ENCODE measurements around the gene SKA3.
"Not testable (repeated sequence)": the region's sequence is repeated elsewhere in the genome, so short reads cannot be mapped to it uniquely, and the experiment has no call there.

Gene SKA3

GRCh38 chr13:21149568-21149967 is 26.8 kb downstream of the SKA3 start:
- TF ChIP-seq CTCF (IDR thresholded peaks at IDR 0.05; ENCODE audit: control insufficient read depth, extremely low read depth, insufficient read depth): no peak
- no peak overlapping the region for H3K4me3 ChIP-seq (ENCODE audit: low read depth, low read length)
- no peak for DNase-seq (ENCODE audit: low read depth)

GRCh38 chr13:21148557-21149258 is 27.6 kb downstream of the SKA3 start:
- no peak for TF ChIP-seq CTCF (IDR thresholded peaks at IDR 0.05; ENCODE audit: control insufficient read depth, extremely low read depth, insufficient read depth)
- no peak for DNase-seq (ENCODE audit: low read depth)
- H3K4me3 ChIP-seq (ENCODE audit: low read depth, low read length): no peak overlapping the region

GRCh38 chr13:21147827-21148226 is 28.5 kb downstream of the SKA3 start:
- DNase-seq (ENCODE audit: low read depth): no peak
- no peak overlapping the region for H3K4me3 ChIP-seq (ENCODE audit: low read depth, low read length)
- no peak for TF ChIP-seq CTCF (IDR thresholded peaks at IDR 0.05; ENCODE audit: control insufficient read depth, extremely low read depth, insufficient read depth)

GRCh38 chr13:21142766-21143165 is 33.6 kb downstream of the SKA3 start:
- no peak overlapping the region for H3K4me3 ChIP-seq (ENCODE audit: low read depth, low read length)
- no peak for DNase-seq (ENCODE audit: low read depth)
- TF ChIP-seq CTCF (IDR thresholded peaks at IDR 0.05; ENCODE audit: control insufficient read depth, extremely low read depth, insufficient read depth): no peak

- no peak for DNase-seq (ENCODE audit: low read depth)
- peak overlapping the region; percentile 62 for H3K4me3 ChIP-seq (ENCODE audit: low read depth, low read length)
- no peak for TF ChIP-seq CTCF (IDR thresholded peaks at IDR 0.05; ENCODE audit: control insufficient read depth, extremely low read depth, insufficient read depth)
These were observed 37.0 kb downstream of the SKA3 start for GRCh38 chr13:21139374-21139773.

GRCh38 chr13:21138561-21138960 is 37.8 kb downstream of the SKA3 start:
- DNase-seq (ENCODE audit: low read depth): peak; percentile 59
- H3K4me3 ChIP-seq (ENCODE audit: low read depth, low read length): no peak overlapping the region
- TF ChIP-seq CTCF (IDR thresholded peaks at IDR 0.05; ENCODE audit: control insufficient read depth, extremely low read depth, insufficient read depth): no peak

- DNase-seq (ENCODE audit: low read depth): no peak
- no peak overlapping the region for H3K4me3 ChIP-seq (ENCODE audit: low read depth, low read length)
- no peak for TF ChIP-seq CTCF (IDR thresholded peaks at IDR 0.05; ENCODE audit: control insufficient read depth, extremely low read depth, insufficient read depth)
These were observed 38.7 kb downstream of the SKA3 start for GRCh38 chr13:21137696-21138095.

- not testable (repeated sequence) for H3K4me3 ChIP-seq (ENCODE audit: low read depth, low read length); DNase-seq (ENCODE audit: low read depth)
These were observed 40.5 kb downstream of the SKA3 start for GRCh38 chr13:21135833-21136232.

Data from LNCaP clone FGC (cell line).